Astrocyte of the spinal cord (primary cell): ENCODE data around the gene KRTAP12-3.
"Not testable (repeated sequence)": the region's sequence is repeated elsewhere in the genome, so short reads cannot be mapped to it uniquely, and the experiment has no call there.

Source experiments
- DNase-seq: peaks from one replicate; pipeline ENCODE4 v3.0.0; 2011; ENCODE audit warnings: low read depth, low spot score
- H3K4me3 ChIP-seq: 2 replicates; pipeline ENCODE4 v1.5.1; 2011; ENCODE audit warnings: low read depth, mild to moderate bottlenecking, low read length, moderate library complexity
- CTCF ChIP-seq: IDR thresholded peaks from 2 replicates; pipeline ENCODE4 v1.5.1; 2012; ENCODE audit warnings: low read depth, mild to moderate bottlenecking, low read length, inconsistent platforms
- in situ Hi-C: cut with HindIII; loops from 2 replicates; pipeline ENCODE4 v1.10.0; 2017; ENCODE audit warnings: low sequenced_read_pairs

The KRTAP12-3 gene

GRCh38 chr21:44653656-44654575, 3.8 kb upstream of the KRTAP12-3 start:
- in situ Hi-C loops: no loop called here
- no peak for TF ChIP-seq CTCF
- no peak for DNase-seq
- H3K4me3 ChIP-seq: no peak overlapping the region

- H3K4me3 ChIP-seq: no peak within 1 kb of the TSS
- no peak for DNase-seq
- in situ Hi-C loops: no loop called here
- TF ChIP-seq CTCF: no peak
These were observed 3.1 kb upstream of the KRTAP12-3 start, which contains the start of gene KRTAP12-4 for GRCh38 chr21:44654576-44655175. TSS of gene KRTAP12-4 (minus strand) at chr21:44654659. CDS start at chr21:44654614, 45 bp downstream.

- in situ Hi-C loops: no loop called here
- no peak for DNase-seq
- no peak for TF ChIP-seq CTCF
- H3K4me3 ChIP-seq: no peak overlapping the region
These were observed 864 bp upstream of the KRTAP12-3 start for GRCh38 chr21:44656868-44657267.

- DNase-seq: no peak
- TF ChIP-seq CTCF: no peak
- in situ Hi-C loops: no loop called here
- no peak overlapping the region for H3K4me3 ChIP-seq
These were observed 794 bp downstream of the KRTAP12-3 start for GRCh38 chr21:44658541-44658910.

- DNase-seq: no peak
- no peak for TF ChIP-seq CTCF
These were observed 1.3 kb downstream of the KRTAP12-3 start for GRCh38 chr21:44658913-44659595.

GRCh38 chr21:44661567-44661966, 3.8 kb downstream of the KRTAP12-3 start:
- in situ Hi-C loops, DNase-seq, H3K4me3 ChIP-seq: not testable (repeated sequence)

More at GRCh38 chr21:44658913-44659595, 1.3 kb downstream of the KRTAP12-3 start:
- in situ Hi-C loops: no loop called here
- no peak overlapping the region for H3K4me3 ChIP-seq
